GM21526 (cell line): ENCODE measurements around the gene MUC13.

ENCODE experiments used
- ATAC-seq: cut with Tn5 transposase; IDR thresholded peaks from one replicate; pipeline ENCODE4 v1.9.1; 2021; ENCODE audit warnings: moderate library complexity; ENCODE audit not compliant: unreplicated experiment, low FRiP score

MUC13 gene

DNA sequence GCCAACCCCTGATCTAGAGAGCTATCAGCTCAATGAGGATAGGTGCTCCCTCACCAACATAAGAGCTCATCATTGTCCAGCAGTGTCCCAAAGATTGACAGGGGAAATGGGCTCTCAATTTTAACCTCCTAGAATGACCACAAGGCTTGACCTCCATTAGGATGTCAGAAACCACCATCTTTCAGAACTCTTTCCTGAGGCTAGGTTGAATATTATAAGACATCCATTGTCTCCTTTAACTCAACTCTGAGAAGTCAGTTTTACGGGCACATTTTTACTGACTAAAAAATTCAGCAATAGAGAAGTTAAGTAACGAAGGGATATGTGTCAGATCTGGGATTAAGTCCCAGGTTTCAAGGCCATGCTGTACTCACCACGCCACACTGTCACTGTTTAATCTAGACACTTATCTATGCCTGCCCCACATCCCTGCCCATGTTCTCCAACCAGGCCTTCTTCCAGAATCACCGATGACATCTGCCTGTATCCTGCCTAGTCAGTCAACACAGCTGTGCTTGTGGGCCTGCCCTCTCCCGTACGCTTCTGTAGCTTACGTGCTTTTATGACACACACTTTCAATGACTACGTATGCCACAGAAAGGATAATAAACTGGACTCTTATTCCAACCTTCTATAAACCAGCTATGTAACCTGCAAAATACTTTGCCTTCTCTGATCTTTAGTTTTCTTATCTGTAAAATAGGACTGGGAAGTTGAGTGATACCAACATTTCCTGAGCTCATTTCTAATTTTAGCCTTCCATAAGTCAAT is 17.1 kb upstream of the MUC13 start:
- ATAC-seq = no peak

DNA sequence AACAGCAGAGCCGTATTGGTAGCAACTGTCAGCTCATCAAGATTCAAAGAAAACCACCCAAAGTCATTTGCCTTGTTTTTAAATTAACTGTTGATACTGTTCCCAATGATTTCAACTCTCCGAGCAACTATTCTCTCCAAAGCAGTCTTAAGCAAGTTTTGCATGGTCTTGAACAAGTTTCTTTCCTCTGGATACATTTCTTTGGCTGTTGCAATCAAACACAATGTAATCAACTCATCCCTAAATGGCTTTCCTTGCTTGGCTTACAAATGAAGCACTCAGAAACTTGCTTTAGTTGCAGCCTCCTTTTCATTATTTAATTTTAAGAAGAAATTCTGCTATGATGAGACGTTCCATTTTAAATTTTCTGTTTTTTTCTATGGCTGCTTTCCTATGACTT is 15.5 kb upstream of the MUC13 start:
- ATAC-seq = no peak

DNA sequence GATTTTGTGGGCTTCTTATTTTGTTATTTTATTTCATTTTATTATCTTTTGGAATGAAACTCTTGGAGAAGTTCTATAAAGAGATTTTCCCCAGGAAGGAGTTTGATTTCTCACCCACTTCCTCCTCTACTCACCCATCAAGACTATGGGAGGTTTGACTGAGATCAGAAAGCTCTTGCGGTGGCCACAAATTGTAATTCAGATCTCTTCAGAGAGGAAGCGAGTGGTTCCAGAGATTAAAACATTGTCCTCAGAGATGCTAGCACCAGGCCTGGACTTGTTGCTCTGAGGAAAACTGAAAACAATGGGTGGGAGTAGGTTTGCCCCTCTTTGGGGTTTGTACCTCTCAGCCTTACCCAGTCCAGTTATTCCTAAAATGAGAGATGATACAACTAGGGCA is 8.1 kb upstream of the MUC13 start:
- ATAC-seq = no peak

DNA sequence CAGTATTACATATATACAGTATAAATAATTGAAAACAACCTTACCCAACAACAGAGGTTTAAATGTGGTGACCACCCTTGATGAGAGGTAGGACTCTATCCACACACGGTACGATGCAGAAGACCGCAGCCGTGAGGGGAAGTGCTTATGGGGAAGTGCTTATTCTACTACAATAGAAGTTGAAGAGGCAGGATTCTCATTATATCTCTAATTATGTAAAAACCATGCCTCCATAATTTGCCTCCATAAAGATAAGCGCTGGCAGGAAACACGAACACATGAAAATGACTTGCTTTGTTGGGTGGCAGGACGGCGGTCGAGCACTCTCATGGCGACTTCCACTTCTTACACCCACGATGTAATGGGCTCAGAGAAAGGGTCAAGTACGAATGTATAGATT is 7.2 kb upstream of the MUC13 start:
- ATAC-seq = no peak

DNA sequence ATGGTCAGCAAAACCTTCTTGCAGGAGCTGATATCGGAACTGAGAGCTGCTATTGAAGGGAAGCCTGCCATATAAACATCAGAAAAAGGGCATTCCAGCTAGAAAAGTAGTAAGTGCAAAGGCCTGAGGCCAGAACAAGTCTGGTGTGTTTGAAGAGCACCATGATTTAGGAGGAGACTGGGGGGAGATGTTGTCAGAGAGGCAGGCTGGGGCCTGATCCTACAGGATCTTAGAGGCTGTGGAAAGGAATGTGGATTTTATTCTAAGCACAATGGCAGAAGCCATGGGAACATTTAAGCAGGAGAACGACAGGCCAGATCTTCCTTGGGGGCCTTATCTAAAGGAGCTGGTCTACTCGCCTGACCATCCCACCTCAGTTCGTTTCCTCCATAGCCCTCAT is 5.1 kb upstream of the MUC13 start:
- ATAC-seq = no peak

DNA sequence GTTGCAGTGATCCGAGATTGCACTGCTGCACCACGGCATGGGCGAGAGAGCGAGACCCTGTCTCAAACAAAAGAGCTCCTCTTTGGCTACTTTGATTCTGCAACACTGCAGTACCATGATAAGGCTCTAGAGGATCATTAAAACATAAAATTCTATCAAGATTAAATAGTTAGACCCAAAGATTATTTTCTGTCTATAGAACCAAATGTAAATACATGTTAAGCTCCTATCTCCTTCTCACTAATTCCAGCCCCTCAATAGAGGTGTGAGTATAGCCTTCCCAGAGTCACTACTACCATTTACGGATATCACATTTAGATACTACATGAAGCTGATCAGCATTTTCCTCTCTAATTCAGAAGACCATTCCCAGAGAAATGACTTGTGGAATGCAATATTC is 4.3 kb upstream of the MUC13 start:
- ATAC-seq = no peak

DNA sequence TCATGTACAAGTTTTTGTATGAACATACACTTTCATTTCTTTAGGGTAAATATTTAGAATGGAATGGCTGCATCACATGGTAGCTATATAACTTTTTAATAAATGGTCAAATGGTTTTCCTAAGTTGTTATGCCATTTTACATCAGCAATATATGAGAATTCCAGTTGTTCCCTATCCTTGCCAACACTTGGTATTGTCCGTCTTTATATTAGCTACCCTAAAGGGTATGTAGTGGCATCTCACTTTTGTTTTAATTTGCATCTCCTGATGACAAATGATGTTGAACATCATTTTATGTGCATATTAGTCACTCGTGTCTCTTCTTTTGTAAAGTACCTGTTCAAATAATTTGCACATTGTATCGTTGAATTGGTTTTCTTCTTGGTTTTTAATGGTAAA is 2.5 kb upstream of the MUC13 start:
- ATAC-seq = no peak

DNA sequence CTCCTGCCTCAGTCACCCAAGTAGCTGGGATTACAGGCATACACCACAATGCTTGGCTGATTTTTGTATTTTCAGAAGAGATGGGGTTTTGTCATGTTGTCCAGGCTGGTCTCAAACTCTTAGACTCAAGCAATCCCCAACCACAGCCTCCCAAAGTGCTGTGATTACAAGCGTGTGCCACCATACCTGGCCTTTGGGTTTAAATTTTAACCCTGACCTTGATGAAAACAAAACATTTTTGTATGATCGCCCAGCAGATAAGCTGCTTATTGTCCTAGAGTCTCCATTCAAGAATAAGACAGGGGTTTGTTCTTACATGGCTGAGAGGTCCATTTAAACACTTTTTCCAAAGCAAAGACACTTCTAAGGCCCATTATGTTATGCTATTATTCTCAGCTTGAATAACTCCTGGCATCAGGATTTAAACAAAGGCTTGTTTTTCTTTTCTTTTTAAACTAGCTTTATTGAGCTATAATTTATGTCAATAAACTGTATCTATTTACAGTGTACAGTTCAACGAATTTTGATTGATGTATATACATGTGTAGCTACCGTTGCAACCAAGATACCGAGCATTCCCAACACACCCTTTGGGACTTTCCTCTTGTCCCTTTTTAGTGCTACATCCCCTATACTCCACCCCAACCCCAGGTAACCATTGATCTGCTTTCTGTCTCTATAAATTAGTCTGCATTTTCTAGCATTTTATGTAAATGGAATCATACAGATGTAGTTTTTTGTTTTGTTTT is 1.4 kb upstream of the MUC13 start:
- no peak for ATAC-seq

DNA sequence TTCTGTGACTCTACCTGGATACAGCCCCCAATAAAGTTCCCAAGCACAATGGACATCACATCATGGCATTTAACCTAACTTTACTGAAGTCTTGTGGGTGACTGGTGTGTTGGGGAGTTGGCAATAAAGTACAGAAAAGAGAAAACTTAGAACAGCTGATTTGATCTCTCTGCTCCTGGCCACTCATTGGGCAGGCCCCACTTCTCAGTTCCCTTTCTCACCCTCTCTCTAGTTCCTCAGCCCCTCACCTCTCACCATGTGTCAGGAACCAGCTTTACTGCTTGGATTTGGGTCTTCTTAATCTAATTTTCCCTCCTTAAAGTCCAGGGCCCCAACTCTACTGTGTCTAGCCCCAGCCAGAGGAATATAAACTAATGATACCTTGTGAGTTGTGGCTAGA is 713 bp upstream of the MUC13 start:
- ATAC-seq = no peak

DNA sequence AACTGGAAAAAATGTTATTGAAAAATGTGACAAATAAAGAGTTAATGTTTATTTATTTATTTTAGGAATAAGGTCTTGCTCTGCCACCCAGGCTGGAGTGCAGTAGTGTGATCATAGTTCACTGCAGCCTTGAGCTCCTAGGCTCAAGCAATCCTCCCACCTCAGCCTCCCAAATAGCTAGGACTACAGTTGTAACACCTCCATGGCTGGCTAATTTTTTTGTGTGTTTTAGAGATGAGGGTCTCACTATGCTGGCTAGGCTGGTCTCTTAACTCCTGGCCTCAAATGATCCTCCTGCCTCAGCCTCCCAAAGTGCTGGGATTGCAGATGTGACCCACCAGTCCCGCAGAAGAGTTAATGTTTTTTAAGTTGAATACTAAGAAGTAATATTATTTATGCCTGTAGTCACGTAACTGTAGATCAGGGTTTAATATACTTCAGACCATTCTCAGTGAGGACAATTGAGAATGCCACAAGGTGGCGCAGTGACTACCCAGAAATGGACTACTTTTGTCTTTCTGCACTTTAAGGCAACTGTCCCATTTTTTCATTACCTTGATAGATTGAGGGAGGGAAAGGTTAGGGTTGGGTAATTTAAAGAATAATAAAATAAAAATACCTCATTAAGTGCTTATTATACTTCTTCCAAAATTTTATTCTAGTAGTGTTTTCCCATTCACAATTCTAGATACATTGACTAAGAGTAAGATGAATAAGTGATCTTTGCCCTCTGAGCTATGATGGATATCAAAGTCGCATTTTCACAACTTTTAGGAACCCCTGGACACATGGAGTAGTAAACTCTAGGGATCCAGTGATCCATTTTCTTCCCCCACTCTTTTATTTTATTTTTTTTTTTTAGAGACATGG is 6.0 kb downstream of the MUC13 start:
- no peak for ATAC-seq

DNA sequence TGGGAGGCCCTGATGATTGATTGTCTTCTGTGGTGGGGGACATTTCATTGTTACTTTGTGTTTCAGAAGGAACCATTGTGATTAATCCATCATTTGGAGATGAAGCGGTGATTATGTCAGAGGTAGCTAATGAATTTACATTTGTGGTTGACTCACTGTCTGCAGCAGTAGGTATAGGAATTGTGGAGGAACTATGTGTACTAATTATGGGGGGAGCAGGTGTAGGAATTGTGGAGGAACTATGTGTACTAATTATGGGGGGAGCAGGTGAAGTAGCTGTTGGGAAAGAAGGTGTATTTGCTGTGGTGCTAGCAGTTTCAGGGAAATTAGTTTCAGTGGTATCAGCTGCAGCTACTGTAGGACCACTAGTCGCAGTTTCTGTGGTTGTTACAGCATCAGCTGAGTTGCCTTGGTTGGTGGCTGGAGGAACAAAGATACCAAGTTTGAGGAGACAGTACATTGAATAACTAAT is 6.9 kb downstream of the MUC13 start:
- ATAC-seq = no peak

DNA sequence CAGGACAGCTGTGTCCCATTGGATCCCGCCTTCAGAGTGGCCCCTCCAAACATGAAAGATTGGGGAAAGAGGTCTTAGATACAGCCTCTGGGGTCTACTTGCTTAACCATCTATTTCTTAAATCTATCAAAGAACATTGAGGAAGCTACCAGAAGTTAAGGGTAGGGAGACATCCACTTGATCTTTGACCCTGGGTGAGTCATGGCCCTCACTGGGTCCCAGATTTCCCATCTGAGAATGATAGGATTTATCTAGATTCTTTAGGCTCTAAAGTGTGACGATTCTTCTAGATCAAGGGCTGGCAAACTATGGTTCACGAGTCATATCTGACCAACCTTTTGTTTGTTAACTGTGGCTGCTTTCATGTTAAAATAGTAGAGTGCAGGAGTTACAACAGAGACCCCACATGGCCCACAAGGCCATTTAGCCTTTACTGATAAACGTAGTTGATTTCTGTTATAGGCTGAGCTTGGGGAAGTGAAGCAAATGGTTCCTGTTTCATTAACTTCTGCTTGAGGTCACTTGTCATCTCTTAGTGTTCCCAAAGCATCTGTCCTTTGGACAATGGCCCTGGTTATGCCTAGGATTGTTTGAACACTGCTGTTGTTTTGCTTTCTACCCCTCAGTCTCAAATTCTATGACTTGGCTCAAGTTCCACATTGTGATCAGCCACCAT is 8.0 kb downstream of the MUC13 start:
- no peak for ATAC-seq

DNA sequence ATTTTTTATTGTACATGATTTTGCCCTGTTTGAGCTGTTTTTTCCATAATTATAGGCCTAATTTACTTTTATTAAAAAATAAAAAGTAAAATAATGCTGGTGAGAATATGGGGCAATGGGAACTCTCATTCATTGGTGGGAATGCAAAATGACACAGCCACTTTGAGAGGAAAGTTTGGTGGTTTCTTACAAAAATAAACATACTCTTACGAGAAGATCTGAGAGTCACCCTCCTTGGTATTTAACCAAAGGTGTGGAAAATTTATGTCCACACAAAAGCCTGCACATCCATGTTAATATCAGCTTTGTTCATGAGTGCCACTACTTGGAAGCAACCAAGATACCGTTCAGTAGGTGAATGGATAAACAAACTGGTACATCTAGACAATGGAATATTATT is 9.8 kb downstream of the MUC13 start:
- no peak for ATAC-seq

DNA sequence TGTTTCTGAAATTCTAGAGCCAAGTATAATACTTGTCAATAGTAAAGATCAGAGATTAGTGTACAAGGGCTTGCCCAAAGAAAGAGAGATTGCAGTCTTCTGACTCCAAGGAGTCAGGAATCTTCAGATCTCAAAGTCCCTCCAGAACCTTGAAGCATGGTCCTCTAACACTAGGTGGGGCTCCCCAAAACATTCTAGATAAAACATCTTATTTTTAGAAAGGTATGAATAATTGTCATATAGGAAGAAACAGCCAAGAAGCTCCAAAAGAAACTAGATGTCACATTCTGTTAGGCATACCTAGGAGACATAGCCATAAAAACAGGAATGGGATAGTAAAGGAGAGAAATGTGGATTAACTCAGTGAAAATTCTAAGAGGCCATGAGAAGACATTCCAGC is 10.7 kb downstream of the MUC13 start:
- ATAC-seq = no peak

DNA sequence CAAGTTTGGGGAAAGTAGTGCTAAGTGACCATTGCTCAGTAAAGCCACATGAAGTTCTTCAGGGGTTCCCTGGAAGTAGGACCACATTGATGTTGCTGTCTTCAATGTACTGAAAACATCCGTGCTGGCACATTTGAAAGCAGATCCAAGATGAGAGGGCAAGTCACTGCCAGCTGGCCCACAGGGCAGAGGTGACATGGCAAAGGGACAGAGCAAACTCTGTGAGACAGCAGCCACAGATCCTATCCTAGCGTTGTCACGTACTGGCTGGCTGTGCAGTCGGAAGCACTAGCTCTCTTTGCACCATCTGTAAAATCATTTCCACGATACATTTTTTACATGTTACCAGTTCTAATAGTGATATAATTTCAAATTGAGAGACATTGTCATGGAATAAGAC is 13.8 kb downstream of the MUC13 start:
- no peak for ATAC-seq

DNA sequence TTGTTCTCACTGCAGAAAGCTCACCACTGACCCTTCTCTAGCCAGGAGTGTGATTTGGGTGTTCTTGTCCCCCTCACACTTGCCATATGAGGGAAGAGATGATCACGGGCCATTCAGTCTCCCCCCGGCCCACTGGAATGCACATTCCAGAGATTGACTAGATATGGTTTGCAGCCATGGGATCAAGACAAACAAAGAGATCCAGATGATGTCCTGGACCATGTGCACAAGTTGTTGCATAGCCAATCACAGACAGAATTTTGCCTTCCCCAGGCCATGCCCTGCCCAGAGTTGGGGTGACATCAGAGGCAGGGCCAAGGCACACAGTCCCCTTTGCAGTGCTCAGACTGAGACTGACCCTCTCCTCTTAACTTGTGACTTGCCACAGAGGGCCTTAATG is 14.8 kb downstream of the MUC13 start:
- no peak for ATAC-seq

DNA sequence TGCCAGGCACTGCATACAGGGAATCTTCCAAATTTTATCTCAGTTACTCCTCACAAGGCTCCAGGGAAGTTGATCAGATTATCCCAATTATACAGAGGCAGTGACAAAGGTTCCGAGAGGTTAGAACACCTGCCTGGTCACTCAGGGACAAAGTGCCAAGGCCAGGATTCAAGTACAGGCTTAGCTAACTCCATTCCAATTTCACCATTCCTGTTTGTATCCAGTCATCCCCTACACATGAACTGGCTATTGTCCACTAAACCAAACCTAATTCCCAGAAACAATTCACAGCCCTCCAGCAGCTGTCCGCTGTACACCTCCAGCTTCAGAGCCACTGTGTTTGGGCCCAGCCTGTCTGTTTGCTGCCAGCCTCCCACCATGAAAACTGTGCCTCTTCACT is 16.0 kb downstream of the MUC13 start:
- no peak for ATAC-seq

DNA sequence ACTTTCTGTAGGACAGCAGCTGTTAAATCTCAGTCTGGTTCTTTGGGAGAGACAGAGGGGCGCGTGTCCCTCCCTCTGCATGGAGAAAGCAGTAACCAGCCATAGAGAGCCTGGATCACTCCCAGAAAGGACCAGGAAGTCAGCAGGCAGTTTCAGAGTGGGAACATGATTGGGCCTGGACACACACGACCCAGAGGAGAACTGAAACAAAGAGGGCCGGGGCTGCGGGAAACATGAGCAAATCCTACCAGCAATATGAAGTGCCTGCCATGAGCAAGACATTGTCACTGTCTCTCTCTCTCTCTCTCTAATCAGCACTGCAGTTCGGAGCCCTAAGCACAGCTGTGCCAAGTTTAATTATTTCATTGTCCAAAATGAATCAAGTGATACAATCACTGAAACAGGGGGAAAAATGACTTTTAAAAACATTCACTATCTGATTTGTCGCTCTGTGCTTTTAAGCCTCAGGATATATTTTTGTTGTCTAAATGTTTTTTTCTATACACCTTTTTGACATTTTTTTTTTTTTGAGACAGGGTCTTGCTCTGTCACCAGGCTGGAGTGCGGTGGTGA is 17.6 kb downstream of the MUC13 start:
- no peak for ATAC-seq

DNA sequence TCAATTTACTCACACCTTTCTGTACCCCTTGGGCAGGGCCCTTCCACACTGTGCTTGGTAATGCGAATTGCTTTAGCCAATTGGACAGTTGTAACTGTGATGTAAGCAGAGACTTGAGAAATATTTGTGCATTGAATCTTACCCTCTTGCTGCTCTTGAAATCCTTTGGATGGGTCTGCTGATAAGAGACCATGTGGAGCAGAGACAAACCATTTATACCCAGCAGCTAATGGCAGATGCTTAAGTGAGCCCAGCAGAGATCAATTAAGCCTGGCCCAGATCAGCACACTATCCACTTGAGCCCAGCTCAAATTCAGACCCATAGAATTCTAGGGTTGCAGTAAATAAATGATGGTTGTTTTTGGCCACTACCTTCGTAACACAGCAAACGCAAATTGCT is 19.3 kb downstream of the MUC13 start:
- no peak for ATAC-seq

DNA sequence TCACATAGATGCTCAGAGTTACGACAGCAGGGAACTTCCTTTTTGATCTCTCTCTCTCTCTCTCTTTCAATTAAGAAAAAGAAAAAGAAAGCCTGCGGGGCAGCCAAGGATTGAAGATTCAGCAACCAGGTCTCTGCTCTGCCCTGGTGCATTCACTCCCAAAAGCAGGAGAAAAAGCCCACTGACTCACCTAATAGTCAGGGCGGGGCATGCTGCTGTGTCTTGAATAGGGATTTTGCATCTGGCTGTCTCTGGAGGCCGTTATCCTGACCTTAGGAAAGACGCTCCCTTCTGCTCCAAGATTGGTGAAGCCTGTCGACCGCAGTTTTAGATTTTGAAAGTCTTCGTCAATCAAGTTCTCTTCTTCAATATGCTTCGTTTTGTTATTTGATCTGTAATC is 26.6 kb downstream of the MUC13 start:
- no peak for ATAC-seq
